Spinal cord (tissue), 10 donors: ENCODE data around the gene PRDX5. TPM values are rescaled to one million over a fixed set of nuclear protein-coding genes. Genes with fewer than 3 reads are reported as not detected.
A peak's percentile ranks its signal among the peaks of the same experiment; 100 is the strongest.

Experiments
- DNase-seq, 6 donors: peaks; one replicate each; pipeline versions ENCODE4 v3.0.0 to v3.0.0-alpha.2; 2013 to 2015; ENCODE audit warnings: low spot score in 6 of 6, low read depth in 4 of 6
- H3K27ac ChIP-seq: one replicate; pipeline ENCODE4 v1.5.1; 2013; ENCODE audit warnings: low read depth, low read length, control low read depth
- H3K27me3 ChIP-seq: one replicate; pipeline ENCODE4 v1.6.1; 2013; ENCODE audit warnings: low read length; ENCODE audit not compliant: control insufficient read depth, insufficient read depth
- H3K36me3 ChIP-seq: one replicate; pipeline ENCODE4 v1.6.1; 2013; ENCODE audit warnings: low read length; ENCODE audit not compliant: control insufficient read depth, insufficient read depth
- H3K4me1 ChIP-seq: one replicate; pipeline ENCODE4 v1.6.1; 2013; ENCODE audit warnings: low read length; ENCODE audit not compliant: control insufficient read depth, insufficient read depth
- H3K4me3 ChIP-seq: one replicate; pipeline ENCODE4 v1.5.1; 2013; ENCODE audit warnings: low read depth, low read length, control low read depth
- H3K9me3 ChIP-seq: one replicate; pipeline ENCODE4 v1.6.1; 2013; ENCODE audit warnings: low read length; ENCODE audit not compliant: control insufficient read depth, insufficient read depth
- WGBS: methylation state at CpG from one replicate; pipeline ENCODE4 v1.1.5; 2013; ENCODE audit warnings: missing lambda C conversion rate; ENCODE audit not compliant: insufficient coverage; 5-methylcytosine and 5-hydroxymethylcytosine counted together
- polyA plus RNA-seq, 2 donors: library from polyadenylated mRNA; unstranded; fragments of 120-200 nt; gene quantifications; one replicate each; pipeline ENCODE4 v1.2.1, GENCODE V29; 2013; ENCODE audit not compliant: insufficient read length in 2 of 2
- total RNA-seq, 2 donors: library from RNA; depleted of rRNA in 1 of 2; stranded (reverse); fragments of 120-200 nt in 1 of 2; fragments of >200 nt in 1 of 2; gene quantifications; one replicate each; pipeline versions ENCODE4 v1.2.3 to v1.2.4, GENCODE V29; 2013 to 2014
- donor health status: healthy.

Gene PRDX5
- total and polyA plus RNA-seq, 4 donors: 115 to 369 (median 334) TPM

DNA sequence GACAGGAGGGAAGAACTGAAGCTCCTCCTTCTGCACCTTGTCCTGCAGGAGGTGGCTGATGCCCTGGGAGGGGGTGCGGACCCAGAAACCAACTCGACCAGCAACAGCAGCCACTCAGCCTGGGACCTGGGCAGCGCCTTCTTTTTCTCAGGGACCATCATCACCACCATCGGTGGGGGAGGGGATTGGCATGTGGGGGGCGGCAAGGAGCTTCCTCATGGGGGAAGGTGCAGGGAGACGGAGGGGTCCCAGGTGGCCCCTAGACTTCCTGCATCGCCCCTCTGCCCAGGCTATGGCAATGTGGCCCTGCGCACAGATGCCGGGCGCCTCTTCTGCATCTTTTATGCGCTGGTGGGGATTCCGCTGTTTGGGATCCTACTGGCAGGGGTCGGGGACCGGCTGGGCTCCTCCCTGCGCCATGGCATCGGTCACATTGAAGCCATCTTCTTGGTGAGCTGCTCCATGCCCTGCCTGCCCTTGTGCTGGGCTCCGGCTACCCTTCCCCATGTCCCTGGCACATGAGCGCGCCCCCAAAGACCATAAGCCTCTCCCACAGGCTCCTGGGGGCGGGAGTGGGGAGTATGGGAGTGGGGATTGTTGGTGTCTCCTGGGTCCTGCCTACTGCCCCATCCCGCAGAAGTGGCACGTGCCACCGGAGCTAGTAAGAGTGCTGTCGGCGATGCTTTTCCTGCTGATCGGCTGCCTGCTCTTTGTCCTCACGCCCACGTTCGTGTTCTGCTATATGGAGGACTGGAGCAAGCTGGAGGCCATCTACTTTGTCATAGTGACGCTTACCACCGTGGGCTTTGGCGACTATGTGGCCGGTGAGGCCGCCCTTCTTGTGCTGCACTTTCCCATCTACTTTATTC is 20.9 kb upstream of the PRDX5 start:
- Histone ChIP-seq H3K27ac (no peak overlapping the region), H3K27me3 (peaks cover 89% of the 10 kb centered on the region), H3K36me3 (peaks cover 8% of the 10 kb centered on the region), H3K4me1 (peaks cover 68% of the 10 kb centered on the region), H3K9me3 (no peaks in the 10 kb centered on the region), H3K4me3 (no peak overlapping the region)
- DNase-seq: no peak
- 23% methylated on average over 28 of the region's 34 CpGs for WGBS

- Histone ChIP-seq H3K4me1 (peaks cover 62% of the 10 kb centered on the region), H3K27ac (no peak overlapping the region), H3K9me3 (no peaks in the 10 kb centered on the region), H3K27me3 (peaks cover 83% of the 10 kb centered on the region), H3K4me3 (no peak overlapping the region), H3K36me3 (peaks cover 8% of the 10 kb centered on the region)
- 44% methylated on average over 18 of the region's 18 CpGs for WGBS
- DNase-seq: no peak
These were observed 20.1 kb upstream of the PRDX5 start for GRCh38 chr11:64297699-64298358.

GRCh38 chr11:64298966-64299846 is 18.7 kb upstream of the PRDX5 start:
- peak in 2 of 6 donors; percentile 43 to 78 for DNase-seq
- Histone ChIP-seq H3K36me3 (peaks cover 8% of the 10 kb centered on the region), H3K27me3 (peaks cover 77% of the 10 kb centered on the region), H3K4me1 (peaks cover 58% of the 10 kb centered on the region), H3K27ac (no peak overlapping the region), H3K9me3 (no peaks in the 10 kb centered on the region), H3K4me3 (no peak overlapping the region)
- 10% methylated on average over 58 of the region's 60 CpGs for WGBS

DNA sequence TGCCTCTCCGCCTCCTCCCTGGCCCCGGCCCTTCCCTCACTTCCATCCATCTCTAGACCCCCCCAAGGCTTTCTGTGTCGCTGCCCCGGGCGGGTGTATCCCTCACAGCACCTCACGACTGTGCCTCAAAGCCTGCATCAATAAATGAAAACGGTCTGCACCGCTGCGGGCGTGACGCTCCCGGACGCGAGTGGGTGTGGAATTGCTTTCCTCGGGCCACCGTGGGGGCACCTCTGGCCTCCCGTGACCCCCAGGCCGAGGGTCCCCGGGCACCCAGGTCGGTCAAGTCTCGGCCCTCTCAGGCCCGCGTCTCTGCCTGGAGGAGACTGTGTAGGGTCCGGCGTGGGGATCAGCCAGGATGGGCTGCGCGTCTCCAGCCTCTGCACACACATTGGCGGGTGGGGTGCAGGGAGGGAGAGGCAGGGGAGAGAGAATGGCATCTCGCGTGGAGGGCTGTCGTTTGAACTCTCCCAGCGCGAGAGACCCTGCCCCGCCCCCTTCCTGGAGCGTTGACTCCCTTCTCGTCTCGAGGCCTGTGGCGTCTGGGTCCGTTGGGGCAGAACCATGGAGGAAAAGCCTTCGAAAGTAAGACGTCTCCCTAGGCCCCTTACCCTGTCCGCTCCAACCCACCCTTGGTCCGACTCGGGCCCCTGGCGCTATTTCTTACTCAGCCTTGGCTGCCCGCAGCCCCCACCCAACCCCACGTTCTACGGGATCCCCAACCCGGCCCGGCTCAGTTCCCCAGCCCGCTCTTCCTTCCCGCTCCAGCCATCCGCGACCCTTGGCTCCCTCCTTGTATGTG is 17.9 kb upstream of the PRDX5 start, which contains the start of gene CATSPERZ:
CATSPERZ (plus strand) TSS at position 512 of the 802 bp plus-strand sequence; CDS start at position 565, 53 bp downstream.
- Histone ChIP-seq H3K27me3 (peaks cover 73% of the 10 kb centered on the region), H3K9me3 (no peaks in the 10 kb centered on the region), H3K4me3 (no peak within 1 kb of the TSS), H3K27ac (no peak within 1 kb of the TSS), H3K36me3 (peaks cover 8% of the 10 kb centered on the region), H3K4me1 (peaks cover 57% of the 10 kb centered on the region)
- DNase-seq: peak in 1 of 6 donors; percentile 23
- 15% methylated on average over 52 of the region's 54 CpGs for WGBS

DNA sequence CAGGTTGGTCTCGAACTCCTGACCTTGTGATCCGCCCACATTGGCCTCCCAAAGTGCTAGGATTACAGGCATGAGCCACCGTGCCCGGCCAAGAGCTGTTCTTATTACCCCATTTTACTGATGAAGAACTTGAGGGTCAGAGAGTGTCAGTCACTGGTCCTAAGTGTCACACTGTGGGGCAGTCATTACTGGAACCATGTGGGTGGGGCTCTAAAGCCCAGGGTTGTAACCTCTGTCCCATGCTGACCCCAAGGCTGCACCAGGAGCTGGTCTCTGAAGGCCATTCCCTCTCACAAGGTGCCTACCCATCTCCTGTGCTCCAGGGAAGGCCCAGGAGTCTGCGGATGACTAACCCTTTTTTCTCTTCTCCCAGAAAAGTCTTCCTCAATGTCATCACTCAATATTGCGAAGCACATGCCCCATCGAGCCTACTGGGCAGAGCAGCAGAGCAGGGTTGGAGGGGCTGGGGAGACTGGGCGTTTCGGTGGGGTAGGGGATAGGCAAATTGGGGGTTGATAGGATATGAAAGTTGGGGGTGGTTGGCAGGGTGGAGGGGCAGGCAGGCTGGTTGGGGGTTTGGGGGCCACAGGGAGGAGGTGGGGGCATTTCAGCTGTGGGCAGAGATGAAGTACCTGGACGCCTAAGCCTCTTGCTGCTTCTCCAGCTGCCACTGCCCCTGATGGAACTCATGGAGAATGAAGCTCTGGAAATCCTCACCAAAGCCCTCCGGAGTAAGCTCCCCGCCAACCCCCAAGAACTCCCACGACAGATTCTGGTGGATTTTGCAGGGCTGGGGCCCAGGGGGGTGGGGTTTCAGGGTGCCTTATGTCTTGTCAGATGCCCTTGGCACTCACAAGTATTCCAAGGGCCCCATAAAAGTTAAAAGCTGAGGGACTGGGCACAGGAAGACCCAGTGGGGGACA is 14.6 kb upstream of the PRDX5 start:
- WGBS: 87% methylated on average over 7 of the region's 13 CpGs
- DNase-seq: no peak
- Histone ChIP-seq H3K27ac (no peak overlapping the region), H3K36me3 (peaks cover 6% of the 10 kb centered on the region), H3K4me3 (no peak overlapping the region), H3K27me3 (peaks cover 40% of the 10 kb centered on the region), H3K9me3 (no peaks in the 10 kb centered on the region), H3K4me1 (peaks cover 60% of the 10 kb centered on the region)

- WGBS: 29% methylated on average over 4 of the region's 5 CpGs
These were observed 13.9 kb upstream of the PRDX5 start for GRCh38 chr11:64304032-64304315.

DNA sequence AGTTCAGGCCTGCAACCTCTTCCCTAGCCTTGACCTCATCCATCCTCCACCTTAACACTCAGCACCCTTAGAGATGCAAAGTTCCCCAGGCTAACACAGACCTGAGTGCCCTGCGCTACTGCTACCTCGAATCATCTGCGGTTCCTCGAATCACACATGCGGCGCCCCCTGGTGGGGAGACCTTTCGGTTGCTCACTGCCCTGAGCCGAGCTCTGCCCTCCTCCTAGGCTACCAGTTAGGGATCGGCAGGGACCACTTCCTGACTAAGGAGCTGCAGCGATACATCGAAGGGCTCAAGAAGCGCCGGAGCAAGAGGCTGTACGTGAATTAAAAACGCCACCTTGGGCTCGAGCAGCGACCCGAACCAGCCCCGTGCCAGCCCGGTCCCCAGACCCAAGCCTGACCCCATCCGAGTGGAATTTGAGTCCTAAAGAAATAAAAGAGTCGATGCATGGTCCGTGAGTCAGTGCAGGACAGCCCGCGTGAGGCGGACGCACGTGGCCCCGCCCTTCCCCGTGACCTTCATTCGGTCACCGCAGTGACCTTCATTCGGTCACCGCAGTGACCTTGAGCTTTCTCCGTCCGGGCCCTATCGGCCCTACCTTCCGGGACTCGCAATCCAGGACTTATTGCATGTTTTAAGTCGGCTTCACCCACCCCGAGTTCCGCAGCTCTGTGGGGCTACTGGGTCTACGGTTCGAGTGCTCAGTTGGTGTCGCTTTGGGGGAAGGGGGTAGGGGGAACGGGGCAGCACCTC is 13.4 kb upstream of the PRDX5 start:
- Histone ChIP-seq H3K4me1 (peaks cover 51% of the 10 kb centered on the region), H3K9me3 (no peaks in the 10 kb centered on the region), H3K27me3 (peaks cover 29% of the 10 kb centered on the region), H3K36me3 (peaks cover 6% of the 10 kb centered on the region), H3K4me3 (peak overlapping the region; percentile 77), H3K27ac (peak overlapping the region; percentile 95)
- WGBS: under 1% methylated on average over 39 of the region's 46 CpGs
- peak in 4 of 6 donors; percentile 63 to 93 (median 82) for DNase-seq

More at GRCh38 chr11:64304032-64304315, 13.9 kb upstream of the PRDX5 start:
- Histone ChIP-seq H3K4me3 (peak overlapping the region; percentile 77), H3K36me3 (peaks cover 6% of the 10 kb centered on the region), H3K9me3 (no peaks in the 10 kb centered on the region), H3K27ac (peak overlapping the region; percentile 95), H3K27me3 (peaks cover 34% of the 10 kb centered on the region), H3K4me1 (peaks cover 56% of the 10 kb centered on the region)
- DNase-seq: no peak
